Measurements from ENCODE around the gene NUDT19.
"Not testable (repeated sequence)": the region's sequence is repeated elsewhere in the genome, so short reads cannot be mapped to it uniquely, and the experiment has no call there.

The NUDT19 gene

GRCh38 chr19:32675720-32676185 lies 15.9 kb upstream of the NUDT19 start, which contains the start of gene RGS9BP:
Gene RGS9BP, plus strand, starts transcription at chr19:32675848. Its CDS starts 416 bp downstream, at chr19:32676264.
- peak; percentile 58 for DNase-seq

GRCh38 chr19:32676186-32676894 lies 15.3 kb upstream of the NUDT19 start:
- DNase-seq: peak; percentile 30

- no peak for DNase-seq
These were observed 14.7 kb upstream of the NUDT19 start for GRCh38 chr19:32676895-32677359.

GRCh38 chr19:32677657-32678056 lies 14.0 kb upstream of the NUDT19 start:
- no peak for DNase-seq

GRCh38 chr19:32680986-32681385 lies 10.6 kb upstream of the NUDT19 start:
- no peak for DNase-seq

- no peak for DNase-seq
These were observed 9.3 kb upstream of the NUDT19 start for GRCh38 chr19:32682317-32682716.

GRCh38 chr19:32686847-32687475 lies 4.7 kb upstream of the NUDT19 start:
- DNase-seq: no peak

- DNase-seq: no peak
These were observed 3.9 kb upstream of the NUDT19 start for GRCh38 chr19:32687681-32688080.

GRCh38 chr19:32688311-32688710 lies 3.3 kb upstream of the NUDT19 start:
- DNase-seq: no peak

- DNase-seq: peak; percentile 63
These were observed 518 bp downstream of the NUDT19 start for GRCh38 chr19:32691952-32692726.

GRCh38 chr19:32692727-32693061 lies 1.1 kb downstream of the NUDT19 start:
- DNase-seq: no peak

- DNase-seq: peak; percentile 50
These were observed 1.8 kb downstream of the NUDT19 start for GRCh38 chr19:32693151-32694108.

- not testable (repeated sequence) for DNase-seq
These were observed 2.7 kb downstream of the NUDT19 start for GRCh38 chr19:32694316-32694715.

- DNase-seq: not testable (repeated sequence)
These were observed 3.2 kb downstream of the NUDT19 start for GRCh38 chr19:32694851-32695250.

GRCh38 chr19:32695506-32695905 lies 3.9 kb downstream of the NUDT19 start:
- DNase-seq: not testable (repeated sequence)

GRCh38 chr19:32696771-32697170 lies 5.2 kb downstream of the NUDT19 start:
- not testable (repeated sequence) for DNase-seq

GRCh38 chr19:32700129-32700528 lies 8.5 kb downstream of the NUDT19 start:
- DNase-seq: not testable (repeated sequence)

- no peak for DNase-seq
These were observed 10.4 kb downstream of the NUDT19 start for GRCh38 chr19:32702010-32702409.

GRCh38 chr19:32704006-32704405 lies 12.4 kb downstream of the NUDT19 start:
- not testable (repeated sequence) for DNase-seq

- DNase-seq: peak; percentile 34
These were observed 16.8 kb downstream of the NUDT19 start for GRCh38 chr19:32708457-32708856.

GRCh38 chr19:32709032-32709431 lies 17.4 kb downstream of the NUDT19 start:
- DNase-seq: no peak

GRCh38 chr19:32711747-32712146 lies 20.1 kb downstream of the NUDT19 start:
- no peak for DNase-seq

All from activated naive CD4-positive, alpha-beta T cell treated with anti-CD3 and anti-CD28 coated beads, Interleukin-2, amount 50 U/mL, for 16 hours (primary cell).